Suprapubic skin (tissue), 4 donors: ENCODE measurements around the gene CAMTA1. TPM values are rescaled to one million over a fixed set of nuclear protein-coding genes. Genes with fewer than 3 reads are reported as not detected.

Experiments used
- DNase-seq, 2 donors: peaks; one replicate each; pipeline ENCODE4 v3.0.0-alpha.2; 2019; ENCODE audit warnings: low spot score in 2 of 2
- H3K27ac ChIP-seq: fragments of 200-600 bp; sonication (generic); one replicate; pipeline ENCODE4 v1.5.1; 2019
- H3K27me3 ChIP-seq: fragments of 200-600 bp; sonication (generic); one replicate; pipeline ENCODE4 v1.5.1; 2019
- H3K36me3 ChIP-seq: fragments of 200-600 bp; sonication (generic); one replicate; pipeline ENCODE4 v1.5.1; 2019
- H3K4me1 ChIP-seq: fragments of 200-600 bp; sonication (generic); one replicate; pipeline ENCODE4 v1.5.1; 2019
- H3K4me3 ChIP-seq: fragments of 200-600 bp; sonication (generic); one replicate; pipeline ENCODE4 v1.5.1; 2019; ENCODE audit warnings: mild to moderate bottlenecking
- H3K9me3 ChIP-seq: fragments of 200-600 bp; sonication (generic); one replicate; pipeline ENCODE4 v1.5.1; 2019
- EP300 ChIP-seq: sonication (generic); formaldehyde crosslinking; IDR thresholded peaks from one replicate; pipeline ENCODE4 v1.6.1; 2017; ENCODE audit warnings: antibody characterized with exemption
- POLR2A ChIP-seq, 2 donors: fragments of 450-650 bp; IDR thresholded peaks; one replicate each; pipeline ENCODE4 v1.6.1; 2017; ENCODE audit warnings: antibody characterized with exemption in 2 of 2, mild to moderate bottlenecking in 2 of 2, moderate library complexity in 2 of 2
- POLR2AphosphoS5 ChIP-seq, 3 donors: sonication (generic); formaldehyde crosslinking; IDR thresholded peaks; one replicate each; pipeline ENCODE4 v1.6.1; 2017; ENCODE audit warnings: antibody characterized with exemption in 3 of 3
- WGBS: methylation state at CpG from one replicate; pipeline ENCODE4 v1.1.5; 2018; 5-methylcytosine and 5-hydroxymethylcytosine counted together
- total RNA-seq, 4 donors: library from RNA; depleted of rRNA; stranded (reverse); fragments of >200 nt; gene quantifications; one replicate each; pipeline ENCODE4 v1.1.0, GENCODE V29; 2016
- TF ChIP-seq, protein P1 (sequence below), 2 donors: fragments of 200-600 bp in 1 of 2; fragments of 450-650 bp in 1 of 2; sonication (generic) in 1 of 2; IDR thresholded peaks; one replicate each; pipeline ENCODE4 v1.5.1; 2016 to 2019; ENCODE audit warnings: antibody characterized with exemption in 2 of 2, mild to moderate bottlenecking in 1 of 2, moderate library complexity in 1 of 2

CAMTA1 gene
- total RNA-seq, 4 donors from 2014 or later: 40.4 to 54.1 (median 46.6) TPM

DNA sequence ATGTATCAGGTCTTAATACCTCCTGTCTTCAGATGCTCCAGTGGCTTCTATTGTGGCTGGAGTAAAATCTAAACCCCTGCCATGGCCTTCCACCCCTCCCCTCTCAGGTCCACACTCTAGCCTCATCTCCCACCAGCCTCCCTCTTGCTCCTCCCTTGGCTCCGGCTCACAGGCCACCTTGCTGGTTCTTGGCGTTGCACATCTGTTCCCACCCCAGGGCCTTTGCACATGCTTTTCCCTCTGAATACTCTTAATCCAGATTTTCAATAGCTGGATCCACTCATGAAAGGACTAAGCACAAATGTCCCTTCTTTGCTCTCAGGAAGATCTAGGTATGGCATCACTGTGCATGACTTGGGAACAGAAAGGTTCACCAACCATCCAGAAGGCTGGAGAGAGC, 570.4 kb downstream of the CAMTA1 start:
- H3K9me3 ChIP-seq: no peaks in the 10 kb centered on the region
- no peaks in the 10 kb centered on the region for H3K36me3 ChIP-seq
- no peak overlapping the region for H3K4me3 ChIP-seq
- 100% methylated on average over 2 of the region's 2 CpGs for WGBS
- no peak for TF ChIP-seq EP300
- TF ChIP-seq POLR2AphosphoS5 (IDR thresholded peaks at IDR 0.05): no peak
- TF ChIP-seq, protein P1, sequence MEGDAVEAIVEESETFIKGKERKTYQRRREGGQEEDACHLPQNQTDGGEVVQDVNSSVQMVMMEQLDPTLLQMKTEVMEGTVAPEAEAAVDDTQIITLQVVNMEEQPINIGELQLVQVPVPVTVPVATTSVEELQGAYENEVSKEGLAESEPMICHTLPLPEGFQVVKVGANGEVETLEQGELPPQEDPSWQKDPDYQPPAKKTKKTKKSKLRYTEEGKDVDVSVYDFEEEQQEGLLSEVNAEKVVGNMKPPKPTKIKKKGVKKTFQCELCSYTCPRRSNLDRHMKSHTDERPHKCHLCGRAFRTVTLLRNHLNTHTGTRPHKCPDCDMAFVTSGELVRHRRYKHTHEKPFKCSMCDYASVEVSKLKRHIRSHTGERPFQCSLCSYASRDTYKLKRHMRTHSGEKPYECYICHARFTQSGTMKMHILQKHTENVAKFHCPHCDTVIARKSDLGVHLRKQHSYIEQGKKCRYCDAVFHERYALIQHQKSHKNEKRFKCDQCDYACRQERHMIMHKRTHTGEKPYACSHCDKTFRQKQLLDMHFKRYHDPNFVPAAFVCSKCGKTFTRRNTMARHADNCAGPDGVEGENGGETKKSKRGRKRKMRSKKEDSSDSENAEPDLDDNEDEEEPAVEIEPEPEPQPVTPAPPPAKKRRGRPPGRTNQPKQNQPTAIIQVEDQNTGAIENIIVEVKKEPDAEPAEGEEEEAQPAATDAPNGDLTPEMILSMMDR (IDR thresholded peaks at IDR 0.05): no peak
- no peak for TF ChIP-seq POLR2A (IDR thresholded peaks at IDR 0.05)
- H3K27ac ChIP-seq: no peak overlapping the region
- peaks cover 6% of the 10 kb centered on the region for H3K27me3 ChIP-seq
- no peaks in the 10 kb centered on the region for H3K4me1 ChIP-seq
- no peak for DNase-seq

DNA sequence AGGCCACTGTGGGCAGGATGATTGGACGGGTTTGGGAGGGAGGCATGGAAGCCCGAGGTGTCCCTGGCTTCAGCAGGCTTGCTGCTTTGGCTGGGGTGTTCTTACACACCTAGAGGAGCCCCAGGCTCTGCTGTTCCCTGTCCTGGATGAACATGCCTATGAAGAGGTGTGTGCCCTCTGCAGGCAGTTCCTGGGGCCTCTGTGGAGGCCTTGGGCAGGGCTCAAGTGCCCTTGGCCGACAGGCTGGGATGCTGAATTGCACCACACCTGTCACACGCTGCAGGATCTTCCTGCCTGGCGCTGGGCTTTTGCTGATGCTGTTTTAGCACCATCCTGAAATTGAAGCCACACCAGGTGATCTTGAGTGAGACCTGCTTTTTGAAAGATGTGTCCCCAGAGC, 570.8 kb downstream of the CAMTA1 start:
- no peak for DNase-seq
- WGBS: 89% methylated on average over 2 of the region's 5 CpGs
- H3K9me3 ChIP-seq: no peaks in the 10 kb centered on the region
- peaks cover 6% of the 10 kb centered on the region for H3K27me3 ChIP-seq
- no peaks in the 10 kb centered on the region for H3K36me3 ChIP-seq
- no peaks in the 10 kb centered on the region for H3K4me1 ChIP-seq
- no peak overlapping the region for H3K27ac ChIP-seq
- H3K4me3 ChIP-seq: no peak overlapping the region
- TF ChIP-seq POLR2A (IDR thresholded peaks at IDR 0.05): no peak

GRCh38 chr1:7358425-7358824, 573.2 kb downstream of the CAMTA1 start:
- Histone ChIP-seq H3K4me3 (no peak overlapping the region), H3K9me3 (no peaks in the 10 kb centered on the region), H3K4me1 (no peaks in the 10 kb centered on the region), H3K36me3 (no peaks in the 10 kb centered on the region), H3K27me3 (peaks cover 3% of the 10 kb centered on the region), H3K27ac (no peak overlapping the region)
- TF ChIP-seq, protein P1 (IDR thresholded peaks at IDR 0.05): no peak
- TF ChIP-seq POLR2A (IDR thresholded peaks at IDR 0.05): no peak
- no peak for TF ChIP-seq EP300
- TF ChIP-seq POLR2AphosphoS5 (IDR thresholded peaks at IDR 0.05): no peak
- 66% methylated on average over 11 of the region's 11 CpGs for WGBS
- no peak for DNase-seq

GRCh38 chr1:7360526-7360925, 575.3 kb downstream of the CAMTA1 start:
- 62% methylated on average over 5 of the region's 6 CpGs for WGBS
- Histone ChIP-seq H3K4me3 (no peak overlapping the region), H3K9me3 (no peaks in the 10 kb centered on the region)

GRCh38 chr1:7362947-7363346, 577.7 kb downstream of the CAMTA1 start:
- no peak for TF ChIP-seq EP300
- TF ChIP-seq, protein P1 (IDR thresholded peaks at IDR 0.05): no peak
- no peak for TF ChIP-seq POLR2A (IDR thresholded peaks at IDR 0.05)
- no peak for TF ChIP-seq POLR2AphosphoS5 (IDR thresholded peaks at IDR 0.05)

More at GRCh38 chr1:7360526-7360925, 575.3 kb downstream of the CAMTA1 start:
- no peaks in the 10 kb centered on the region for H3K36me3 ChIP-seq
- TF ChIP-seq EP300 (no peak), POLR2A (IDR thresholded peaks at IDR 0.05) (no peak), POLR2AphosphoS5 (IDR thresholded peaks at IDR 0.05) (no peak)
- TF ChIP-seq, protein P1 (IDR thresholded peaks at IDR 0.05): no peak
- H3K27me3 ChIP-seq: peaks cover 7% of the 10 kb centered on the region
- H3K27ac ChIP-seq: no peak overlapping the region
- H3K4me1 ChIP-seq: no peaks in the 10 kb centered on the region
- DNase-seq: no peak

GRCh38 chr1:7363450-7363849, 578.2 kb downstream of the CAMTA1 start:
- DNase-seq: no peak
- no peak for TF ChIP-seq POLR2A (IDR thresholded peaks at IDR 0.05)
- TF ChIP-seq POLR2AphosphoS5 (IDR thresholded peaks at IDR 0.05): no peak
- TF ChIP-seq, protein P1 (IDR thresholded peaks at IDR 0.05): no peak
- TF ChIP-seq EP300: no peak
- 75% methylated on average over 5 of the region's 6 CpGs for WGBS
- Histone ChIP-seq H3K36me3 (no peaks in the 10 kb centered on the region), H3K9me3 (no peaks in the 10 kb centered on the region), H3K27ac (no peak overlapping the region), H3K4me1 (no peaks in the 10 kb centered on the region), H3K27me3 (peaks cover 7% of the 10 kb centered on the region), H3K4me3 (no peak overlapping the region)

More at GRCh38 chr1:7362947-7363346, 577.7 kb downstream of the CAMTA1 start:
- Histone ChIP-seq H3K4me1 (no peaks in the 10 kb centered on the region), H3K27me3 (peaks cover 7% of the 10 kb centered on the region), H3K4me3 (no peak overlapping the region), H3K27ac (no peak overlapping the region), H3K36me3 (no peaks in the 10 kb centered on the region), H3K9me3 (no peaks in the 10 kb centered on the region)
- 86% methylated on average over 4 of the region's 4 CpGs for whole genome bisulfite sequencing
- DNase-seq: no peak
